GM12874 (cell line): ENCODE measurements around the gene RUNX2.

Experiments used
- CTCF ChIP-seq: IDR thresholded peaks from 2 replicates; pipeline ENCODE4 v1.5.1; 2011; ENCODE audit warnings: low read depth, mild to moderate bottlenecking, control low read depth, low read length, moderate library complexity; ENCODE audit not compliant: insufficient read depth

RUNX2 gene

GRCh38 chr6:45477278-45477677 lies 149.1 kb downstream of the RUNX2 start:
- TF ChIP-seq CTCF = no peak

- no peak for TF ChIP-seq CTCF
Measured at GRCh38 chr6:45477790-45478189, 149.7 kb downstream of the RUNX2 start.

GRCh38 chr6:45478240-45478639 lies 150.1 kb downstream of the RUNX2 start:
- no peak for TF ChIP-seq CTCF

- no peak for TF ChIP-seq CTCF
Measured at GRCh38 chr6:45479834-45480751, 152.0 kb downstream of the RUNX2 start.

- no peak for TF ChIP-seq CTCF
Measured at GRCh38 chr6:45480752-45481415, 152.8 kb downstream of the RUNX2 start.

GRCh38 chr6:45483021-45483420 lies 154.9 kb downstream of the RUNX2 start:
- no peak for TF ChIP-seq CTCF

- TF ChIP-seq CTCF = no peak
Measured at GRCh38 chr6:45483501-45483900, 155.4 kb downstream of the RUNX2 start.
